SKM-1 treated with dmso at 0.1 percent for 144 hours (cell line): ENCODE results near the gene TBL2.
"Not testable (repeated sequence)": the region's sequence is repeated elsewhere in the genome, so short reads cannot be mapped to it uniquely, and the experiment has no call there.

Experiments
- DNase-seq: peaks from one replicate; lab custom pipeline; 2025; ENCODE audit not compliant: unreplicated experiment; lab: John Stamatoyannopoulos, UW

Gene TBL2

GRCh38 chr7:73606801-73607691, 28.7 kb upstream of the TBL2 start:
- DNase-seq, result peak; percentile 20

DNA sequence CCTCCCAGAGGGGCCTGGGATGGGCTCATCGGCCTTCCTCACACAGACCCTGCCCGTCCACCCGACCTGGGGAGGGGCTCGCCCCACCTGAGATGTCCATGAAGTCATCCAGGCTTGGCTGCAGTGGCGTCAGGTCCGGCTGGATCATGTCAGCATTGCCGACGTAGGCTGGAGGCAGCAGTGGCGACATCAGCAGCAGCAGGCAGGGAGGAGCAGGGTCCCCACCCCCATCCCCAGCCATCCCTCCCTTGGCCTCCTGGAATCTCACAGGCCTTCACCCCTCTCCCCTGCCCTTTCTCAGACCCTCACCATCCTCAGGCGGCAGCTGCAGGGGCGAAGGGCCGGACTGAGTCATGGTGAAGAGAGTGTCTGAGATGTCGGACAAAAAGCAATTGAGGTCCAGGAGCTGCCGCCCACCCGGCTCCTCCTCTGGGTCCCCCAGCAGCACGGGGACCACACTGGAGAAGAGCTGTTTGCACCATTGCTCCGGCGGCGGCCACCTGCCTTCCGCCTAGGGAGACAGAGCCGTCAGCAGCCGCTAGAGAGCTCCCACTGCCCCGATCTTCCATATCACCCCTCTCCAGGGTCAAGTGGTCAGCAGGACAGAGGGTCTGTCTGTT, 27.3 kb upstream of the TBL2 start:
- no peak for DNase-seq

- DNase-seq, result no peak
Measured at GRCh38 chr7:73602721-73603651, 24.6 kb upstream of the TBL2 start.

GRCh38 chr7:73599916-73600315, 21.5 kb upstream of the TBL2 start:
- DNase-seq, result no peak

DNA sequence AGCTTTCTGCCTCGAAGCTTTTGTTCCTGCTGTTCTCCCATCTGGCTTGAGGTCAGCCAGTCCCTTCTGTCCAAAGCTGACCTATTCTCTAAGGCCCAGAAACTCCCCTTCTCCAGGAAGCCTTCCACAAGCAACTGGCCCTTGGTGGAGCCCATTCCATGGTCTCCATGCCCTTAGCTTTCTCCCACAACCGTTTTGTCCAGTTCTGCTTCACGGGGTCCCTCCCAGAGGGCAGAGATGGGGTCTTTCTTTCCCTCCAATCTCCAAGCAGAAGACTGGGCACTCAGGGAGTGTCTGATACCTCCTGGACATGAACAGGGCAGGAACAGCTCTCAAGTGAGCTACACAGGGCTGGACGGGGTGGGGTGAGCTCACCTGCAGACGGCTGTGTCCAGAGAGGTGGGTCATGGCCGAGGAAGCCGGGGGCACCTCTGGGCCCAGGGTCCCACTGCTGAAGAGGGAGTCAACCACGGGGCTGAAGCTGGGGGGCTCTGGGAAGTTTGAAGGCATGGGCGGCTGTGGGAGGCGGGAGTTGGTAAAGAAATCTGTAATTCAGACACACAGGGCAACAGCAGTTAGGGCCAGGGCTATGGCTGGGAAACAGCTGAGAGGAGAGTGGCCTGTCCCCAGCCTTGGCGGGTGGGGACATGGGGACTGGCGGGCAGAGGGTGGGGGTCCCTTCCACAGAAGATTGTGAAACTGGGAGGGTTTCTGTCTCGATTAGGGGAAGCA, 20.9 kb upstream of the TBL2 start:
- DNase-seq, result no peak

DNA sequence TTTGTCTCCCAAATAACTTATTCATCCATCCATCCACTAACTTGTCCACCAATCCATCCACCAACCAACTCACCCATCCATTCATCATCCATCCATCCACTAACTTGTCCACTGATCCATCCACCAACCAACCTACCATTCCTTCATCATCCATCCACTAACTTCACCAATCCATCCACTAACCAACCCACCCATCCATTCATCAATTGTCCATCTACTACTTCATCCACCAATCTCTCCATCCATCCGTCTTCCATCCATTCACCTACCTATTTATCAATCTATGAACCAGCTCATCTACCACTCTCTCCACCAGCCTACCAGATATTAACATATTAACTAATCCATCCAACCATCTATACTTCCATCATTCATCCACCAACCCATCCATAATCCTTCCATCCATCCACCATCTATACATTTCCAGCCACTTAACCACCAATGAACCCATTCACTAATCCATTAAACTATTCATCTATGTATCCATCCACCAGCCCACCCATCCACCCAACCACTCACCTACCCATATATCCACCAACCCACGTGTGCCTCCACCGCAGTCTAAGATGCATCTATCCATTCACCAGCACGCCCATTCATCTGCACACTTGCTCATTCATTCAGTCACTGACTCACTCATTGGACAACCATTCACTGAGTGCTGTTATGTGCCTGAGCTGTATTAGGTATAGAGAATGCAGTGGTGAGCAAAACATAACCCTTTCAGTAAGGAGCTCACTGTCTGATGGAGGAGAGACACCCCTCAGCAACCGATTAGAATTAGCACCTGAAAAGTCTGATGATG, 19.8 kb upstream of the TBL2 start:
- DNase-seq, result no peak

DNA sequence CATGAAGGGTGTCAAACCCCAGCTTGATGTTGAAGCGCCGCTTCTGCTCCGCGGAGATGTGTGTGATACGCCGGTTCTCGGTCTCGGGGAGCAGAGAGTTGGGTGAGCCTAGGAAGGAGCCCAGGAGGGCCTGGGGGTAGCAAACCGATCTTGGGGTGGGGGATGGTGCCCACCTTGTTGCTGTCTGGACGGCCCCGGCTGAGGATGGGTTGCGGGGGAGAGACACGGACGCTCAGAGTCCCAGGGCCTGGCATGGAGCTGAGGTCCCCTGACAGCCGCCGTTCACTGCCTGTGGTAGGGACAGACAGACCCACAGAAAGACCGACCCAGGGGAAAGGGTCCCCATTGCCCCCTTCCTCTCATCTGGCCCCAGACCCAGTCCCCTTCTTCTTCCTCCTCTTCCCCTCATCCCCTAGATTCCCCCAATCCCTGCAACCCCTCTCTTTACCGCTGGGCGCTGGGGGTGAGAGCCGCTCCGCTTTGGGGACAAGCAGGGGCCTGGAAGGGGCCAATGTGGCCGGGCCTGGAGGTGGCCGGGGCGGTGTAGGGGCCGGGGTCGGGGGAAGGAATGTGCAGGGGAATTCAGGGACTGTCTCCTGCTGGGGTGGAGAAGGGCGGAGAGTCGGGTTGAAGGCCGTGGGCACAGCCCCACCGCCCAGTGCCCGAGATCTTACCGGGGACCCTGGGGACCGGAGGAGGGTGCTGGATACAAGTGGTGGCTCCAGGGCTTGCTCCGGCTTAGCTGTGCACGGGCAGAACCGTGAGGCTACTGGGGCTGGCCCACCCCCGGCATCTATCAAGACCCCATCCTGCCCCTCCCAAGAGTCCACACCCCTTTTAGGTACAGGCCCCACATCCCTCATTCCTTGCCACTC, 18.0 kb upstream of the TBL2 start:
- no peak for DNase-seq

DNA sequence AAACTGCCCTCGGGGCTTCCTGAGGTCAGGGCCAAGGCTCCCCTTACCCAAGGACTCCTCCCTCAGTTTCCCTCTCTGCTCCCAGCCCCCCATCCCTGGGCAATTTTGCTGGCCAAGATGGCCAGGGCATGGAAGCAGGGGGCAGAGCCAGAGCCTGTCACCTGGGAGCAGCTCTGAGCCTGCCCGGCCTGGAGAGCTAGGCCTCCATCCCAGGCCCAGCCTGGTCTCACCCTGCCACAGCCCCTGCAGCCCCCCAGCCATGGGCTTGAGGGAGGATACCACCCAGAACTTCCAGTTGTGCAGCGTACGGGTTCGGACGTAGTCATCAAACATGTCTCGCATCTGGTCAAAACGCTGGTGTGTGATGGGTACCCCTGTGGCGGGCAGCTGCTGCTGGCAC, 17.0 kb upstream of the TBL2 start:
- no peak for DNase-seq

DNA sequence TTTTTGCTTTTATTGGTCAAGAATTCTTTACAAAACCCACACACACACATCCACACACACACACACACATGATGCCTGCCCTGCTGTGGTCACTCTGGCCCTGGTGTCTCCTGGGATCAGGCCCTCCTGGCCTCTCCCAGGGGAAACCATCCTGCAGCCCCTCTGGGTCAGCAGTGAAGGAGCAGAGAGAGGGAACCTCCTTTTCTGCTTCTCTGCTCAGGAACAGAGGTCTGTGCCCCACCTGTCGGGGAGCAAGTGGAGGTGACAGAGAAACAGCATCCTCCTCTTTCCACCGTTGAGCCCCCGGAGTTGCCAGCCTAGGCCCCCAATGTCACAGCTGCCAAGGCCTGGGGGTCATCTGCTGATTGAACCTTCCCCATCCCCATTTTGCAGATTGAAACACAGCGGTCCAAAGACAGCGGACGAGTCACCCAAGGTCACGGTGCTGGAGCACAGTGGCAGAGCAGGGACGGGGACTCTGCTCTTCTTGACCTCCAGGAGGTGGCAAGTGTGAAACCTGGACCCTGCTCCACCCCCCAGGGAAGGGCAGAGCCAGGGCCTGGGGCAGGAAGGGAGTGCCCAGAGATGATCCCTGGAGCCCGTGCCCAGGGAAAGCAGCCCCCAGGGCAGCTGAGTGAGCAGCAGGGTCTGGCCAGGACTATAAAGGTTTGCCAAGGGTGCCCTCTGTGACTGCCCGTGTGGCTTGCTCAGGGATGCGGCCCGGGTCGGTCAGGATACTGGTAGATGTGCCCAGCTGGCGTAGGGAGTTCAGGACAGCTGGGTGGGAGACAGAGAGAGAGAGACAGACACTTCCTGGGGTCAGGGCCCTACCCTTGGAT, 15.0 kb upstream of the TBL2 start:
- no peak for DNase-seq

DNA sequence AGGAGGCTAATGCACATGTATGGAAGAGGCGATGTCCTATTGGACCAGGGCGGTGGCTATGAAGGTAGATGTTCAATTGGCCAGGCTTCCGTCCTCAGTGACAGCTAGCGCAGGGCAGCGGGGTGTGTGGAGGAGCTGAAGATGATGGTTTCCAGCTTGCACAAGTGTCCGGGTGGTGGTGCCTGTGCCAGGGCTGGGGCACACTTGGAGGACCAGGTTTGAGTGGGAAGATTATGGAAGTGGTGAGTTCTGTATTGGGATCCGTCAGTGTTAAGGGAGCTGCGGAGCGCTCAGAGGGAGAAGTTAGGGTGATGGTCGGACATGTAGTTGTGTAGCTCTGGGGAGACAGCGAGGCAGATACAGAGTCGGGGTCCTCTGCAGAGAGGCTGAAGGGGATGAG, 8.5 kb upstream of the TBL2 start:
- no peak for DNase-seq

DNA sequence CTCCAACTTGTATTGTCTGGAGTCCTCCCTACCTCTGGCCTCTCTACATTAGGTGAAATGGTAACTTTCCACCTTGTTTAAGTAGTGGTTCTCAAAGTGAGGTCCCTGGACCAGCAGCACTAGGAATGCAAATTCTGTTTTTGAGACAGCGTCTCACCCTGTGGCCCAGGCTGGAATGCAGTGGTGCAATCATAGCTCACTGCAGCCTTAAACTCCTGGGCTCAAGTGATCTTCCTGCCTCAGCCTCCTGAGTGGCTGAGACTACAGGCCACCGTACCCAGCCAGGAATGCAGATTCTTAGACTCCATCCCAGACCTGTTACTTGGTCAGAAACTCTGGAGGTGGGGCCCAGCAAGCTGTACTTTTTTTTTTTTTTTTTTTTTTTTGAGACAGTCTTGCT, 6.8 kb upstream of the TBL2 start:
- no peak for DNase-seq

- DNase-seq, result peak; percentile 17
Measured at GRCh38 chr7:73582664-73583202, 4.4 kb upstream of the TBL2 start.

- DNase-seq, result not testable (repeated sequence)
Measured at GRCh38 chr7:73581006-73581405, 2.6 kb upstream of the TBL2 start.

GRCh38 chr7:73577627-73578341, 595 bp downstream of the TBL2 start:
- no peak for DNase-seq

DNA sequence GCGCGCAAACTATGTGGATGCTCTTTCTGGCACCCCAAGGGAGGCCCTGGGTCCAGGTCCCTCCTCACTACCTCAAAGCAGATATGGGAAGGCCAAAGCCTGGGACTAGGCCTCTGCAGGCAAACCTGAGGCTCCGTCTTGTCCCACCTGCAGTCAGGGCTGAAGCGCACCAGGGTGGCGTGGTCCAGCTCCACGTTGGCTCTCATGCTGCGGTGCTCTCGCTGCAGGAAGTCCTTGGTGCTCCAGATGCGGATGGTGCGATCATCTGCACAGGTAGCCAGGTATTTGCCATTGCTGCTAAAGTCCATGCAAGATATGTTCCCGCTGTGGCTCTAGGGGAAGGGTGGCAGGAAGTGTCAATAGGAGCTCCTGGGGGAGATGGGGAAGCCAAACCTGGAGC, 4.6 kb downstream of the TBL2 start:
- no peak for DNase-seq

GRCh38 chr7:73573276-73573675, 5.1 kb downstream of the TBL2 start:
- no peak for DNase-seq

DNA sequence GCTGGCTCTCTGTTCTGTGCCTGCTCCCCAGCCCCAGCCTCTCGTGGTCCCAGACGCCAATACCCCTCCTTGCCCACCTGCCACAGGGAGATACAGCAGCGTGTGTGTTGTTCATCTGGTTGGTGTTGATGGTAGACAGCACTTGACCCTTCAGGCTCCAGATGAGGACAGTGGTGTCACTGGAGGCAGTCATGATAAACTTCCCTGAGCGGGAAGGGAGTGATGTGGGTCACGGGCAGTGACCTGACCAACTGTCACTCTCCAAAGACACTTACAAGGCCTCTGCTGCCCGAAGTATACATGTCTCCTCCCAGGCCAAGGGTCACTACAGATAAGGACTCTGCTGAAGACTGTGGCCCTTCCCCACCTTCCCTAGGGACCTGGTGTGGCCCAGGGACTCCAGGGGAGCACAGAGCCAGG, 5.6 kb downstream of the TBL2 start:
- DNase-seq, result no peak
